SU-DHL-6 (cell line): ENCODE measurements around the gene CHRNA10.

Experiments
- CTCF ChIP-seq: fragments of 200-600 bp; sonication (generic); IDR thresholded peaks from one replicate; pipeline ENCODE4 v1.5.1; 2017; ENCODE audit warnings: antibody characterized with exemption, mild to moderate bottlenecking, low read length, moderate library complexity; ENCODE audit not compliant: insufficient read depth, poor library complexity, severe bottlenecking
- EZH2phosphoT487 ChIP-seq: fragments of 200-600 bp; sonication (generic), shearing (Covaris generic); conservative IDR thresholded peaks from 2 replicates; pipeline ENCODE4 v1.6.1; 2018; ENCODE audit warnings: mild to moderate bottlenecking, antibody characterized with exemption, low read length, moderate library complexity, mixed read lengths

DNA sequence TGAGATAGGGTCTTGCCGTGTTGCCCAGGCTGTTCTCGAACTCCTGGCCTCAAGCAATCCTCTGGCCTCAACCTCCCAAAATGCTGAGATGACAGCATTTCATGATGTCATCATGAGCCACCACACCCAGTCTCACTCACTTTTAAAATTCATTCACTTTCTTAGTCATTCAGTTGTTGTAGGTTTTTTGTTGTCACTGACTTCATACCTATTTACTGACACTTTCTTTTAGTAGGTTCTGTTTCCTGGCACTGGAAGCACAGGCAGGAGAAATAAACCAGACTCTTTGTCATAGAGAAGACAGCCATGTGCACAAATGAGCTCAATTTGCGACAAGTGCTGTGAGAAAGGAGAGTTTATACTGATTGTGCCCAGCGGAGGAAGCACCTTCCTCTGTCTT lies 39.9 kb downstream of the CHRNA10 start:
- no peak for TF ChIP-seq CTCF
- no peak for TF ChIP-seq EZH2phosphoT487
